ENCODE measurements around the gene SCLY.

The SCLY gene

GRCh38 chr2:238069021-238069709, 8.4 kb downstream of the SCLY start:
- no peak for DNase-seq (ENCODE audit: insufficient read length, low spot score)
- FAIRE-seq = no peak

- FAIRE-seq (no peak), DNase-seq (ENCODE audit: insufficient read length, low spot score) (no peak)
These were observed 9.1 kb downstream of the SCLY start for GRCh38 chr2:238069877-238070276.

- no peak for FAIRE-seq
- no peak for DNase-seq (ENCODE audit: insufficient read length, low spot score)
These were observed 14.6 kb downstream of the SCLY start for GRCh38 chr2:238075397-238075796.

GRCh38 chr2:238077292-238077691, 16.5 kb downstream of the SCLY start:
- no peak for FAIRE-seq
- no peak for DNase-seq (ENCODE audit: insufficient read length, low spot score)

GRCh38 chr2:238079874-238080327, 19.1 kb downstream of the SCLY start:
- DNase-seq (ENCODE audit: insufficient read length, low spot score) = no peak
- no peak for FAIRE-seq

GRCh38 chr2:238080518-238080917, 19.7 kb downstream of the SCLY start:
- FAIRE-seq (no peak), DNase-seq (ENCODE audit: insufficient read length, low spot score) (no peak)

- FAIRE-seq (no peak), DNase-seq (ENCODE audit: insufficient read length, low spot score) (no peak)
These were observed 20.3 kb downstream of the SCLY start for GRCh38 chr2:238081150-238081549.

GRCh38 chr2:238081561-238081960, 20.8 kb downstream of the SCLY start:
- FAIRE-seq = no peak
- DNase-seq (ENCODE audit: insufficient read length, low spot score) = no peak

- no peak for FAIRE-seq
- no peak for DNase-seq (ENCODE audit: insufficient read length, low spot score)
These were observed 21.4 kb downstream of the SCLY start for GRCh38 chr2:238082151-238082550.

- DNase-seq (ENCODE audit: insufficient read length, low spot score) = no peak
- FAIRE-seq = no peak
These were observed 22.0 kb downstream of the SCLY start for GRCh38 chr2:238082827-238083226.

- no peak for DNase-seq (ENCODE audit: insufficient read length, low spot score)
- no peak for FAIRE-seq
These were observed 23.1 kb downstream of the SCLY start for GRCh38 chr2:238083919-238084318.

- DNase-seq (ENCODE audit: insufficient read length, low spot score) (no peak), FAIRE-seq (no peak)
These were observed 24.0 kb downstream of the SCLY start for GRCh38 chr2:238084761-238085160.

GRCh38 chr2:238085899-238086298, 25.1 kb downstream of the SCLY start:
- FAIRE-seq = no peak
- no peak for DNase-seq (ENCODE audit: insufficient read length, low spot score)

GRCh38 chr2:238087211-238087610, 26.4 kb downstream of the SCLY start:
- DNase-seq (ENCODE audit: insufficient read length, low spot score) = no peak
- no peak for FAIRE-seq

GRCh38 chr2:238090887-238091286, 30.1 kb downstream of the SCLY start:
- DNase-seq (ENCODE audit: insufficient read length, low spot score) (no peak), FAIRE-seq (no peak)

GRCh38 chr2:238091436-238092060, 30.7 kb downstream of the SCLY start:
- DNase-seq (ENCODE audit: insufficient read length, low spot score) (no peak), FAIRE-seq (no peak)

- no peak for FAIRE-seq
- no peak for DNase-seq (ENCODE audit: insufficient read length, low spot score)
These were observed 31.8 kb downstream of the SCLY start for GRCh38 chr2:238092486-238093035.

GRCh38 chr2:238093181-238094140, 32.7 kb downstream of the SCLY start:
- FAIRE-seq (no peak), DNase-seq (ENCODE audit: insufficient read length, low spot score) (no peak)

GRCh38 chr2:238094438-238095022, 33.7 kb downstream of the SCLY start:
- DNase-seq (ENCODE audit: insufficient read length, low spot score) (no peak), FAIRE-seq (no peak)

- DNase-seq (ENCODE audit: insufficient read length, low spot score) (no peak), FAIRE-seq (no peak)
These were observed 34.3 kb downstream of the SCLY start for GRCh38 chr2:238095143-238095542.
